GM18505 (cell line): ENCODE data around the gene DNM1.

Experiments
- ATAC-seq: cut with Tn5 transposase; IDR thresholded peaks from one replicate; pipeline ENCODE4 v1.9.1; 2021; ENCODE audit not compliant: unreplicated experiment
- POLR2A ChIP-seq: IDR thresholded peaks from 4 replicates; pipeline ENCODE4 v1.6.1; 2011; ENCODE audit warnings: borderline replicate concordance; ENCODE audit not compliant: insufficient read depth, insufficient read length; ENCODE audit errors: extremely low read depth

DNM1 gene

GRCh38 chr9:128185979-128186965 is 16.9 kb upstream of the DNM1 start:
- ATAC-seq: no peak
- no peak for TF ChIP-seq POLR2A

- ATAC-seq: no peak
- no peak for TF ChIP-seq POLR2A
These were observed 15.8 kb upstream of the DNM1 start for GRCh38 chr9:128187361-128187760.

- no peak for ATAC-seq
- no peak for TF ChIP-seq POLR2A
These were observed 15.0 kb upstream of the DNM1 start for GRCh38 chr9:128188209-128188608.

GRCh38 chr9:128190013-128190412 is 13.2 kb upstream of the DNM1 start:
- no peak for ATAC-seq
- TF ChIP-seq POLR2A: no peak

- no peak for TF ChIP-seq POLR2A
- no peak for ATAC-seq
These were observed 12.4 kb upstream of the DNM1 start for GRCh38 chr9:128190516-128191405.

GRCh38 chr9:128191406-128192046 is 11.7 kb upstream of the DNM1 start, which contains the start of gene CIZ1:
Gene CIZ1 (minus strand): TSS chr9:128191572. CDS start chr9:128190857, 715 bp downstream.
- ATAC-seq: peak; percentile 71

GRCh38 chr9:128192601-128193371 is 10.4 kb upstream of the DNM1 start:
- ATAC-seq: no peak

More at GRCh38 chr9:128191406-128192046, 11.7 kb upstream of the DNM1 start, which contains the start of gene CIZ1:
- TF ChIP-seq POLR2A: peak; percentile 82

GRCh38 chr9:128193469-128194096 is 9.6 kb upstream of the DNM1 start:
- no peak for TF ChIP-seq POLR2A
- no peak for ATAC-seq

More at GRCh38 chr9:128192601-128193371, 10.4 kb upstream of the DNM1 start:
- peak; percentile 41 for TF ChIP-seq POLR2A

- no peak for TF ChIP-seq POLR2A
- ATAC-seq: no peak
These were observed 1.5 kb upstream of the DNM1 start for GRCh38 chr9:128201441-128202369.

GRCh38 chr9:128202648-128203023 is 543 bp upstream of the DNM1 start:
- TF ChIP-seq POLR2A: no peak
- no peak for ATAC-seq
